GM19467 (cell line): ENCODE measurements around the gene DNAJC28.
"Not testable (repeated sequence)": the region's sequence is repeated elsewhere in the genome, so short reads cannot be mapped to it uniquely, and the experiment has no call there.

Source experiments
- ATAC-seq: cut with Tn5 transposase; IDR thresholded peaks from one replicate; pipeline ENCODE4 v1.9.1; 2021; ENCODE audit warnings: mild to moderate bottlenecking, moderate library complexity; ENCODE audit not compliant: unreplicated experiment

The DNAJC28 gene, protein sequence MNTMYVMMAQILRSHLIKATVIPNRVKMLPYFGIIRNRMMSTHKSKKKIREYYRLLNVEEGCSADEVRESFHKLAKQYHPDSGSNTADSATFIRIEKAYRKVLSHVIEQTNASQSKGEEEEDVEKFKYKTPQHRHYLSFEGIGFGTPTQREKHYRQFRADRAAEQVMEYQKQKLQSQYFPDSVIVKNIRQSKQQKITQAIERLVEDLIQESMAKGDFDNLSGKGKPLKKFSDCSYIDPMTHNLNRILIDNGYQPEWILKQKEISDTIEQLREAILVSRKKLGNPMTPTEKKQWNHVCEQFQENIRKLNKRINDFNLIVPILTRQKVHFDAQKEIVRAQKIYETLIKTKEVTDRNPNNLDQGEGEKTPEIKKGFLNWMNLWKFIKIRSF

GRCh38 chr21:33491373-33492102, at the start of gene DNAJC28:
DNAJC28 (minus strand) TSS chr21:33491716; CDS start chr21:33489393, 2,323 bp downstream.
- ATAC-seq = peak; percentile 96

DNA sequence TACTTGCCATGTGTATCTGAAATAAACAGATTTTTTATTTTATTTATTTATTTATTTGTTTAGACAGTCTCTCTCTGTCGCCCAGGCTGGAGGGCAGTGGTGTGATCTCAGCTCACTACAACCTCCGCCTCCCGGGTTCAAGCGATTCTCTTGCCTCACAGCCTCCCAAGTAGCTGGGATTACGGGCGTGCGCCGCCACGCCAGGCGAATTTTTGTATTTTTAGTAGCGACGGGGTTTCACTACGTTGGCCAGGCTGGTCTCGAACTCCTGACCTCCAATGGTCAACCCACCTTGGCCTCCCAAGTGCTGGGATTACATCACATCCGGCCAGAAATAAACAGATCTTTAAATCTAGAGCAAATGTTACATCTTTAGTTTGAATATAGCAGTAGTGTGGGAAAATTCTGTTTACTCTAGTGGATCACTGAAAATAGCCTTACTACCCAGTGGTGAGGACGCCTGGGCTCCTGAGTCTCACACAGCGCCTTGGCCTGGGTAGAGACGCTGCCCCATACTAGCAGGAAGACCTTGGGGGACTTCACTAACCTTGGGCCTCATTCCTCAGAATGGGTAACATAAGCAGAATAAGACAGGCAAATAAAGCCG, 49.7 kb upstream of the DNAJC28 start:
- ATAC-seq = no peak

DNA sequence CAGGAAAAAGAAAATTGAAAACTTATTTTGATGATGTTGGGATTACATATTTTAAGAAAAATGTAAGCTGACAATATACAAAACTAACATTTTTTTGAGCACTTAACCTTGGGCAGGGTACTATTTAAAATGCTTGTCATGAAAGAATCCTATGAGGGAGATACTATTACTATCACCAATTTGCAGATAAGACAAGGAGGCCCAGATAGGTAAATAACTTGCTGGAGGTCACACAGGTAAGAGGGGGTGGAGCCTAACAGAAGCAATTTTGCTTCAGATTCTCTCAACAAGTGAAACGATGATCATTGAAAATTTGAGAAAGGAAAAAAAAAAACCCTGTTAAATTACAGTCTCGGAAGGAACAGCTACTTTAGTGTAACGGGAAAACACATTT, 49.2 kb upstream of the DNAJC28 start:
- ATAC-seq = no peak

DNA sequence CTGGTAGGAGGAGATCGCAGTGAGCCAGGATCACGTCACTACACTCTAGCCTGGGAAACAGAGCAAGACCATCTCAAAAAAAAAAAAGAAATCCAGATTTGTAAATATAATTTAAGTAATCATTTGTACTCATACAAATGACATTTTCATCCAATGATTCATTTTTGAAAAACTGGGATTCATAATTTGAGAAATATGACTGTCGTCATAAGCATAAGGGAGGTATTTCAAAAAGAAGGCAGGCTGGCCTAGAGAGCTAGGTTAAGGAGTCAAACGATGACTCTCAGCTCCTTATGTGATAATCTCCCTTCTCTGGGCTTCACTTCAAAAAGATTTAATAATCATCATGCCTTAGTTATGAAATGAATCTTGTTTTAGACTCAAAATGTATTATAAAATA, 48.1 kb upstream of the DNAJC28 start:
- no peak for ATAC-seq

DNA sequence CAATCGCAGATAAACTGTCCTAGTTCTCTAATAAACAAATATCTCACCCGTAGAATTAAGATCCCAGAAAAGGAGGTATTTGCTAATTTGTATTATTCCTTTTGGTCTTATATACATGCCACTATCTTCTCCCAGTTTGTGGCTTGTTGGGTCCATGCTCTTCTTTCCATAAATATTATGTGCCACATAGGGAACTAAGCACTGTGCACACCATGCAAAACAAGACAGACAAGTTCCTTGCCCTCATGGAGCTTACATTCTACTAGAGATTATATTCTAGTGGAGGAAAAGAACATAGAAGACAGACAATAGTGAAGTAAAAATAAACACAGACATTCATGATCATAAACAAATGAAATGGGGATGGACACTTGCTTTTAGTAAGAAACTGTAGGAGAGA, 45.7 kb upstream of the DNAJC28 start:
- ATAC-seq = no peak

DNA sequence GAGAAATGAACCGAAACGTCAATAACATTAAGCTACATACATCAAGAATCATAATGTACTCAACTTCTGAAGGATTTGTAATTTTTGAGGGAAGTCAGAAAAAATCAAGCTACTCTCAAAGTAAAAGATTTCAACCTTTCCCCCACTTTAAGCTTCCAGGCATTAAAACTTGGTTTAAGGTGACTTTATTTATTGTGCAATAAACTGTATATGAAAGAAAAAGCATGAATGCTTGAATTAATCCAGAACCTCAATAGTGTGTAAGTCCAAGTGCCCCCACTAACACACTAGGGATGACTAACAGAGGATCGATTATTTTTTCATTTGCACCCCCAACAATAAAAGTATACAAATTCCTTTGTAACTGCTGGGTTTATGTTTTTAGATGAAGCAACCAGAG, 39.5 kb upstream of the DNAJC28 start:
- ATAC-seq = no peak

- ATAC-seq = no peak
Observed at GRCh38 chr21:33522953-33523349, 31.4 kb upstream of the DNAJC28 start.

DNA sequence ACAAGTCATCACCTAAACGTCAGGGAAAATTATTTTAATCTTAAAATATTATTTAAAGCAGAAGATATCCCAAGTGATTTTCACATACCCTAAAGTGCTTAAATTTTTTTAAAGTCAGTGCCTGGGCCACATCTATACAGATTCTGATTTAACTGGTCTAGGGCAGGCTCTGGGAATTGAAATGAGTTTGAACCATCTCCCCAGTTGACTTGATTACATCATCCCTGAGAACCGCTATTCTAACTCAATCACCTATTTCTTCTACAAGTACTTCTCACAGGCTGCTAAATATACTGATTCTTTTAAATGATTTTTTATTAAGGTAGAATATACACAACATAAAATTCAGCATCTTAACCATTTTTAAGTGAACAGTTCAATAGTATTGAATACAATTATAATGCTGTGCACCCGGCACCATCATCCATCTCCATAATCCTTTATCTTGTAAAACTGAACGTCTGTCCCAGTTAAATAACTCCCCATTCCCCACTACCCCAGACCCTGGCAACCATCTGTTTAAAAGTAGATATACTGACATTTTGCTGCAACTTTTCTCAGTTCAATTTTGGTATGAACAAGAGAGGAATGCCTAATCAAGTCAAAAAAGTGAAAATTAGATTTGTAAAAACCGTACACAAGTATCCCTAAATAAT, 30.9 kb upstream of the DNAJC28 start:
- no peak for ATAC-seq

DNA sequence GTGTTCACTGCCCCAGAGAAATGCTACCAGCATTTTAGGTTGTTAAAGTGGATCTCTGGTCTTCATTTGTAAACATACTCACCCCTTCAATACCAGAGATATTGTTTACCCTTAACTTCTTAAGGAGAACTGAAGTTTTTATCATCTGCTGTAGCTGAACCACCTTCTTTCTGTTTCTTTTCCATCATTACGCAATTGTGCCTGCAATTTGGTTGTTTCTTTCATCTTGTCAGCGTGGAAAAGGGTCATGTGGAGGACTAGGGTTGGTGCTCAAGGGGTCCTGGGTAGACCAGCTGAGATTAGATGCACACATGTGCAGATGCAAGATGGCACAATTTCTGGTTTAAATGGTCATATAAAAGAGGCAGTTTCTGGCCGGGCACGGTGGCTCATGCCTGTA, 27.4 kb upstream of the DNAJC28 start:
- no peak for ATAC-seq

DNA sequence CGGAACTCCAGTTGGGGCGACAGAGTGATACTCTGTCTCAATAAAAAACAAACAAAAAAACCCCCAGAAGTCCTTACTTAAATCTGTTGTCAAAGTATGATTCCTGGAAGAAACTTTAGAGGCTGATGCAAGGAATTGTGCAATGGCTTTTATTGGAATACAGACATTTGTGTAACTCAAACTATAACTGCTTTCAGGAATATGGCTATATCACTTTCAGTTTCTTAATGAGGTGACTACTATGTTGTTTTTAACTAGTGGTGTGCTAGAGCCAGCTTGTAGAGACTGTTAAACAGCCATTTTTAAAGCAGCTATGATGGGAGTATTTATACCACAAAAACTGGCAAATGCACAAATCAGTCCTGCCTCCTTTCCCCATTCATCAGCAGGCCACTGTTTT, 22.7 kb upstream of the DNAJC28 start:
- no peak for ATAC-seq

DNA sequence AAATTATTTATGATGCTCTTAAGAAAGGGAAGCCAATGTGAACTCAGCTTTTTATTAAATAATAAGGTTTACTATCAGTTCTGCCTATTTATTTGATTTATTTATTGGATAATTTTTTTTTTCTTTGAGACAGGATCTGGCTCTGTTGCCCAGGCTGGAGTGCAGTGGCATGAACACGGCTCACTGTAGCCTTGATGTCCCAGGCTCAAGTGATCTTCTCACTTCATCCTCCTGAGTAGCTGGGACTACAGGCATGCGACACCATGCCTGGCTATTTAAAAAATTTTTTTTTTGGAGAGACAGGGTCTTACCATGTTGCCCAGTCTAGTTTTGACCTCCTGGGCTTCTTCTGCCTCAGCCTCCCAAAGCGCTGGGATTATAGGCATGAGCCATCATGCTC, 21.0 kb upstream of the DNAJC28 start:
- no peak for ATAC-seq

DNA sequence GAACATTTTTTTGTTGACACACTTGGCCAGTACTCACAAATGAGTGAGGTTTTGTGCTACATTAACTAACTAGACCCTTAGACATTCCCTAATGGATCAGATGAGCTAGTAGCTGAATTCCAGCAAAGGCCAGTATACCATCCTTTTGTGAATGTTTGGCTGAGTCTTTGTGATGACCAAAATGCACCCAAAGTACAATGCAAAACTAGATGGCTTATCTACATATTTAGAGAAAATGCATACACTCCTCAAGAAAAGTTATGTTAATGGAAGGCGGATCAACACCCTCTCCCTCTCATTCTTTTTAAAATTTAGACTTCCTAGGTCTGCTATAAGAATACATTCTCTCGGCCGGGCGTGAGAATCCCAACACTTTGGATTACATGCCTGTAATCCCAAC, 20.1 kb upstream of the DNAJC28 start:
- ATAC-seq = no peak

GRCh38 chr21:33510826-33511225, 19.3 kb upstream of the DNAJC28 start:
- ATAC-seq = no peak

GRCh38 chr21:33507003-33507402, 15.5 kb upstream of the DNAJC28 start:
- not testable (repeated sequence) for ATAC-seq

DNA sequence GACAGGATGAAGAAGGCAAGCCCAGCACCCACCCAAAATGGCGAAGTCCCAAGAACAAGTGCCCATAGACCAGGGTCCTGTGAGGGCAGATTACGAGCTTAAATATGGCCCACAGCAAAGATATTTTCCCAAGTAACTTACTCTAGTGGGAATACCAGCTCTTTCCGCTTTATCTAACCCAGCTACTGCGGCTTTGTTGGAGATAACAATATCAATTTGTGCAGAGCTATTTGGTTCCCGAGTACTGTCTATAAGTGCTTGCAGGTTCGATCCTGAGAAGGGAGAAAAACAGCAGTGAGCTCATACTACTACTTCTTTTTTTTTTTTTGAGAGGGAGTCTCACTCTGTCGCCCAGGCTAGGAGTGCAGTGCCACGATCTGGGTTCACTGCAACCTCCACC, 14.3 kb upstream of the DNAJC28 start:
- ATAC-seq = no peak

- no peak for ATAC-seq
Observed at GRCh38 chr21:33496345-33496744, 4.8 kb upstream of the DNAJC28 start.

DNA sequence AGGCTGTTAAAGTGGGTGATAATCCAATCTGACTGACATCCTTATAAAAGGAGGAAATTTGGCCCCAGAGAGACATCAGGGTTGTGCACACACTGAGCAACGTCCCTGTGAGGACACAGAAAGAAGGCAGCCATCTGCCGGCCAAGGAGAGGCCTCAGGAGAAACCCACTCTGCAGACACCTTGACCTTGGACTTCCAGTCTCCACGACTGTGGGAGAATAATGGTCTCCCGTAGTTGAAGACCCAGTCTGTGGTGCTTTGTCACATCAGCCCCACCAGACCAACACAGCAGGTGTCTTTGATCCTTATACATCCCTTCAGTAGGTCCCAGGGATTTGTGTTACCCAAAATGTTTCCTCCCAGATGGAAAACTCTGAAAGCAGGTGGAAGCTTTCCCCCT, 4.2 kb upstream of the DNAJC28 start:
- no peak for ATAC-seq

DNA sequence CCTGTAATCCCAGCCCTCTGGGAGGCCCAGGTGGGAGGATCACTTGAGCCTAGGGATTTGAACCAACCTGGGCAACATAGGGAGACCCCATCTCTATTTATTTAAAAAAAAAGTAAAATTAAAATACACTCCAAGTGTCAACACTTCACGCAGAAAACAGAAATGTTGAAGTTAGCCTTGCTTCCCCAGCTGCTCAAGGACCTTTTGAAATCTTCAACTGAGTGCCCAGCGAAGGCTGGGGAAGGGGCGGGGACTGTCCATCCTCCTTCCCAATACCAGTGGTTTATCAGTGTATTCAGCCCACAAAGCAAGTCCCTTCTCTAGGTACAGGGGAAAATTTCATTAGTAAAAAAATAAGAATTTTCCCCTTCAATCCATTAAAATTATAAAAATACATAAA, 2.2 kb upstream of the DNAJC28 start:
- no peak for ATAC-seq

DNA sequence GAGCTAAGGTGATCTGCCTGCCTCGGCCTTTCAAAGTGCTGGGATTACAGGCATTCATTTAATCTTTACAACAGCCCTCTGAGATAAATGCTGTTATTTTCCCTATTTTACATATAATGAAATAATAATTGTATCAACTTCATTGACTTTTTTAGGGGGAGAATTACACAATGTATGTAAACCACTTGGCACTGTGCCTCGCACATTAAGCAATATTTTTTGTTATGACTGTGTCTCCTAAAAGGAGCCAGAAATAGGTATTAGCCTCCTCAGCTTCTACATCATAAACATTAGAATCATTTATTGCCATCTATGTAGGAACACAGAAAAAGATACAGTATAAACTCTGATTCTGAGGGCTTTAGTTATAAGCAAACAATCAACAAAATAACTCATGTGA, 1.1 kb upstream of the DNAJC28 start:
- ATAC-seq = no peak

DNA sequence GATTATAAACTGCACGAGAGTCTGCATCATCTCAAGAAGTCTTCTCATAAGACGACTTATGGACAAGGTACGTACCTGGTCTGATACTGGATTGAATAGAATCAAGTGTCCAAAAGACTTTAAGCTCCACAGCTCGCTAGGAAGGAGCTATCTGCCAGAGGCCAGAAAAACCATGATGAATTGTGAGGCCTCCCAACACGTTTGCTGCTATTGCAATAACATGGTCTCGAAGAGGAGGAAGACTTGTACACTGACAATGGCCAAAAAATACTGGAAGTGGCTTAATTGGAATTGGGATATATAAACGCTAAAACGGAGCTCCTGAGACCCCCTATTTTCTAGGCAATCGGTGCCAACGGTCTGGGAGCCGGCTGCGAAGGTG, 534 bp downstream of the DNAJC28 start:
- ATAC-seq = no peak

- no peak for ATAC-seq
Observed at GRCh38 chr21:33488936-33489335, 2.6 kb downstream of the DNAJC28 start.

DNA sequence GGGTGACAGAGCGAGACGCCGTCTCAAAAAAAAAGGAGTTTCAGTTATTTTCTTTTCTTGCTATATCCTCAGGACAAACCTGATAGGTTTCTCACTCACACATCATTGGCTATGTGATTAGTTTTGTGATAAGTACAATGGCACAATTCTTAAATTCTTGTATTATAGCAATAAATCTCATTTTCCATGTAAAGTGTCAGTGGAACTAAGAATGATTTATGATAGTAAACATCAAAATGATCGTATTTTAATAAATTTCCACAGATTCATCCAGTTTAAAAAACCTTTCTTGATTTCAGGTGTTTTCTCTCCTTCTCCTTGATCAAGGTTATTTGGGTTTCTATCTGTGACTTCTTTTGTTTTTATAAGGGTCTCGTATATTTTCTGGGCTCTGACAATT, 3.5 kb downstream of the DNAJC28 start:
- no peak for ATAC-seq
